Upper lobe of left lung (tissue), 4 donors: Measurements from ENCODE around the gene KRTAP10-11.
"Not testable (repeated sequence)": the region's sequence is repeated elsewhere in the genome, so short reads cannot be mapped to it uniquely, and the experiment has no call there.

Experiments
- CTCF ChIP-seq, 6 experiments: fragments of 450-650 bp in 4 of 6; fragments of 200-600 bp in 2 of 6; sonication (generic) in 2 of 6; IDR thresholded peaks; one replicate each; pipeline ENCODE4 v1.5.1; 2016 to 2019; ENCODE audit warnings: antibody characterized with exemption in 6 of 6
- EP300 ChIP-seq, 4 donors: sonication (generic); formaldehyde crosslinking; IDR thresholded peaks; one replicate each; pipeline ENCODE4 v1.5.1; 2017; ENCODE audit warnings: antibody characterized with exemption in 4 of 4, control low read depth in 2 of 4
- POLR2A ChIP-seq, 4 donors: fragments of 450-650 bp; IDR thresholded peaks; one replicate each; pipeline ENCODE4 v1.5.1; 2016 to 2017; ENCODE audit warnings: antibody characterized with exemption in 4 of 4, mild to moderate bottlenecking in 2 of 4
- POLR2AphosphoS5 ChIP-seq, 2 donors: sonication (generic); formaldehyde crosslinking; IDR thresholded peaks; one replicate each; pipeline ENCODE4 v1.5.1; 2017; ENCODE audit warnings: antibody characterized with exemption in 2 of 2

- TF ChIP-seq CTCF, POLR2AphosphoS5, POLR2A, EP300 (IDR thresholded peaks at IDR 0.05): not testable (repeated sequence)
Observed at GRCh38 chr21:44661567-44661966, 15.4 kb downstream of the KRTAP10-11 start.
